CD4-positive, alpha-beta T cell treated with Interleukin-21 for 1 hour (primary cell): ENCODE data around the gene KCNIP4.

ENCODE experiments used
- DNase-seq: peaks from one replicate; pipeline ENCODE4 v3.0.0-alpha.2; 2020

Gene KCNIP4

DNA sequence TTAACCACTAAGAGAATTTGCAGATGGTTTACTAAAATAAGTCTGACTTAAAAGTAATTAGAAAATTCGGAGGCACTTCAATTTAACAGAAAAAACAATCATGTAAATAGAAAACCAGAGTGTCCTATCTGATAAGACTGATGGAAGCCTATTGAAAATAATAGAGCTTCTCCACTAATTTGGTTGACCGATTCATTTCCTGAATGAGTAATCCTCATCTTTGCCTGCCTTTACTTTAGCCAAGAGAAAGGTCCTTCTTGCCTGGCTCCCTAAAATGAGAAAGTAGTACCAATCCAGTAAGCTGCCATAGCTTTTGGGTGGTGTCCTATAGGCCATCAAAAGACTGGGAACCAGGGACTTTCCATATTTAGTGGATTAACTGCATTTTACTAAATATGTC is 48.4 kb downstream of the KCNIP4 start:
- no peak for DNase-seq

- DNase-seq = no peak
Observed at GRCh38 chr4:21898101-21898500, 50.5 kb downstream of the KCNIP4 start.

GRCh38 chr4:21896767-21897166 is 51.8 kb downstream of the KCNIP4 start:
- DNase-seq = no peak

DNA sequence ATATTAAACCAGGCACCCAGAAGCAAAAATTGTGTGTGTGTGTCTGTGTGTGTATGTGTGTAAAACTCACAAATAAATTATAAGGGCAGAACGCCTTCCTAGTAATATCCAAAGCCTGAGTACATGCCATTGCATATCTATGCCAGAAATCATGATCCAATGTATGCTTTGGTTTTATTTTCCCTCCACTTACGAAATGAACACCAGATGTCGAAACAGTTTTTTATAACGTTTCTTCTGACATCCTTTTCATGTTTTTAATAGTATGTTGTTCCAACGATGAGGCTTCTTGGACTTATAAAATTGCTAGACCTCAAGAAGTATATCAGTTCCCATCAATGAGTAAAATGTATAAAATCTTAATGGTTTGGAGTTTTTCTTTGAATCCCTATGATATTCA is 55.4 kb downstream of the KCNIP4 start:
- no peak for DNase-seq

DNA sequence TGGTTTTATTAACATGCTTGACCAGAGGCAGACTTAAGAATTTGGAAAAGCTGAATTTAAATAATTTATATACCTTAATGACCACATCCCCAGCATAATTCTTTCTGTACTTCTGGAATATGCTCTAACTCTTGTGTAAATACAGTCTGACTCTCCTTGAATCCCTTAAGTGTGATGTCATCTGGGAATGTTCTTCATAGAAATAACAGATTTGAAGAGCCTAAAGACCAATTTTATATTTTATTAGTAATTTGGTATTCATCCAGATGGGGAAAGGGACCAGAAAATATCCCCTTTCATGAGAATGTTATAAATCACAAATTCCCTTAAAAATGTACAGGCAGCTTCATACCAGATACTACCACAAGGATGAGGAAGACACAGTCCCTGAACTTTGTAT is 58.3 kb downstream of the KCNIP4 start:
- DNase-seq = no peak

- DNase-seq = no peak
Observed at GRCh38 chr4:21888195-21888976, 60.2 kb downstream of the KCNIP4 start.

GRCh38 chr4:21887481-21887880 is 61.1 kb downstream of the KCNIP4 start:
- no peak for DNase-seq

DNA sequence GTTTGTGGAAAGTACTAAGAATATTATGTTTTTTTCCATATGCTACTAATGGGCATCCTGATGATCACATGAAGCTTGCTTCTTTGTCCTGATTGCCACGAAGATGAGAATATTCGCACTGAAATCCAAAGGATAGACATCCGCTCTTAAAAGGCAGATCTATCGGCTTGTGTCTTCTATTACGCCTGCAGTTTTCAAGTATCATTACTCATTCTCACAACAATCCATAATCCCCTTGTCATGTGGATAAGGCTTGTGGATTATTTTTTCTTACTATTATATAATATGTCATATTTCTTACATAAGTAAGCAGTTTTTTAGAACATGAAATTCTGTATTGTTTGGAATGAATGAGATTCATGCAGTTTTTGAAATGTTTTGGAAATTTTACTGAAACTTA is 62.8 kb downstream of the KCNIP4 start:
- no peak for DNase-seq

- no peak for DNase-seq
Observed at GRCh38 chr4:21885241-21885640, 63.3 kb downstream of the KCNIP4 start.

- no peak for DNase-seq
Observed at GRCh38 chr4:21884615-21885014, 64.0 kb downstream of the KCNIP4 start.

DNA sequence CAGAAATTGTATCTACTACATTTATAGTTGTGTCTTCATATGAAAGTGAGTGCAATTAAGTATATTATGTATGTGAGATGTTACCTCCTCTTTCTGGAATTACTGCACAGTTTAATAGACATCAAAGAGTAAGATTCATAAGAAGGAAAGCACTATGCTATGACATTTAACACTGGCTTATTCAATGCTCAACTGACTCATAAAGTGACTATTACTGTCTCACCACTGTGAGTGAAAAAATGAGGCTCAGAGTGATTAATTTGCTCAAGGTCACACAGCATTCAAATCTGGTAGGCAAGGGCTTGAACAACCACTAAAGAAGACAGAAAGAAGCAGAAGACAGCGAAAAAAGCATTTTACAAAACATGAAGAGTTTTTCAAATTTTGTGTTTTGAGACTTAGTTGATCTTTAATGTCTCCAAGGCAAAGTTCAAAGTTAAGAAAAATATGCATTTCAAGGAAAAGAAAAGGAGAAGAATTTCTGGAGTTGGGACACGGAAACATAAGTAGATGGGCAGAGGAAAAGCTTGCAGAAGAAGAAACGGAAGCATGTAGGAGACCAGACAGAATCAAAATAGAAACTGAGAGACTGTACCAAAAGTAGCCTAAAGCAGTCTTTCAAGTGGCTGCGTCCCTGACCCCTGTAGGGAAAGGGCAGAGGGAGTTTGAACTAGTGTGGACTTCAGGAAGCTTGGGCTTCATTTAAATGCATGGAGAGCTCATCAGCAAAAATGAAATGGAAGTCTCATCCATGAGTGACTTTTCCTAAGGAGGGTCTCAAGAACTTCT is 66.3 kb downstream of the KCNIP4 start:
- DNase-seq = no peak

GRCh38 chr4:21879187-21879586 is 69.4 kb downstream of the KCNIP4 start:
- DNase-seq = no peak

- no peak for DNase-seq
Observed at GRCh38 chr4:21876711-21877110, 71.9 kb downstream of the KCNIP4 start.

GRCh38 chr4:21873145-21873544 is 75.4 kb downstream of the KCNIP4 start:
- no peak for DNase-seq

DNA sequence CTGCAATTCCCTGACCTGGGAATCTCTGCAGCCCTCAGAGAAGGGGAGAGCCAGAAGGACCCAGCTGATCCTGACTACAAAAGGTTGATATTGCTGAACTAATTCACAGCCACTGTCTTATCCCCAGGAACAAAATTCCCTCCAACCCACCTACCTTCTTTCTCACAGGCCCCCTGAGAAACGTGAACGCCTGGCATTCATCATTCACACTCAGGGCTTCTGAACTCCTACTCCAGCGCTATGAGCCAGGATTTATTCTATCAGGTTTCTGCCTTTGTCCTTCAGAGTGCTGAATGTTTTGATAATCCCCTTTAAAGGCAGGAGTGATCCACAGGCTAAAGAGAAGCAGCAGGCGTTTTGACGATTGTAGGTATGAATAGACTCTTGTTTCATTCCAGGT is 76.5 kb downstream of the KCNIP4 start:
- no peak for DNase-seq

DNA sequence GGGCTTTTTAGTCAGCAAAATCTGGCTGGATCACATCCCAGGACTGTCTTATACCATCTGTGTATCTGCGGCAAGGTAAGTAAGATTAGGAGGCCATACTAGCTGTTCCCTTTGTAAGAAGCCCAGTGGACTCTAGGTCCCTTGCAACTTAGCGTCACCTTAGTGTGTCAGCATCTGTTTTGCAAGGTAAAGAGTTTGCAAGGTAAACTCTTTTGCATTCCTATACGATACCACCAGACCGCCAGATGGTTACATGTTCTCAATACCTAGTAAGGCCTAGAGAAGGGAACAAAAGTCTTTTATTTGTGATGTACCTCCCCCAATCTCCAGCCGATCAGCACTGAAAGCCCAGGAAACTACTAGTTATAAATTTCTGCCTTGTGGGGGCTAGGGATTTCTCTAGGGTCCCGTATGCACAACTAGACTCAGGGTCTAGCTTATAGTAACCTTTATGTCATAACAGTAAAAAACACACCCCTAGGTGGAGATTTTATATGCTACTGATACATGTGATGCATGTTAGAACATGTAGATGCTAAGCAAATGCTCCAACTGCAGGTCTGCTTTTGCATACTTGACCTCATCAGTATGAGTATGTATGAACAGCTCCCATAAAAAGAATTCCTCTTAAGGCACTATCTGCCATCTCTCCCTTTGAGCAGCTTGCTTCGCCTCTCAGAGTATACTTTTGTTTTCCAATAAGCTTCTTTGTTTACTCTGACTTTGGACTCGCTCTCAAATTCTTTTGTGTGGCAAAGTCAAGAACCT is 78.4 kb downstream of the KCNIP4 start:
- no peak for DNase-seq

GRCh38 chr4:21864686-21865085 is 83.9 kb downstream of the KCNIP4 start:
- no peak for DNase-seq

- no peak for DNase-seq
Observed at GRCh38 chr4:21862917-21863316, 85.7 kb downstream of the KCNIP4 start.

DNA sequence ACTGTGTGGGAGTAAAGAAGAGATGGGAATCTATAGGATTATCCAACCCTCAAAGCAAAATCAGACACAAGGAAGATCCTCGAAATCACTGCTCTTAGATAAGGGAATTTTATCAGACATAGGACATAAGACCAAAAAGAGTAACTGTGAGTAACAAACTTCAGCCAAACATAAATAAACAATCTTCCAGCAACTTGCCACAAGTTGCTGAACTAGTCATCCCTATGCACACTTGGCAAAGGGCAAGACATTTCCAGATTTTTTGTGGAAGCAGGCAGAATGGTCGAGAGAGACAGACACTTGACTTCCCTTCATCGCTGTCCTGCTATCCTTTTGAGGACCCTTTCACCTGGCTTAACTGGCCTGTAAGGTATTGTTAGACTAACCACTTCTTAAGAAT is 89.6 kb downstream of the KCNIP4 start:
- DNase-seq = no peak

- DNase-seq = no peak
Observed at GRCh38 chr4:21856754-21857153, 91.8 kb downstream of the KCNIP4 start.

DNA sequence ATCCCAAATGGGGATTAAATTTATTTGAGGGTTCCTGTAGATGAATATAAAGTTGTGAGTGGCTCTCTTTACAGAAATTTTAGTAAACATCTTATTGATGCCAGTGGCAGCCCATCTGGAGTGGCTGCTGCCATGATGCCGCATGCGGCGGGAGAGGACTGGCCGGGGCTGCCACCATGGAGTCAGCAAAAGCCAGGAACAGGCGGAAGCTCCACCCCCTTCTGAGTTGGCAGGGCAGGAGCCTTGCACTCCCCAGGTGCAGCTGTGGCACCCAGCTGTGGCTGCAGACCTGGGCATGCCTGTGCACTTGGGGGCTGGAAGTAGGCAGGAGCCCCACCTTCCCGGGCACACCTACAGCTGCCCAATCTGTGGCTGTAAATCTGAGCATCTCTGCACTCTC is 92.3 kb downstream of the KCNIP4 start:
- no peak for DNase-seq

- no peak for DNase-seq
Observed at GRCh38 chr4:21849077-21849476, 99.5 kb downstream of the KCNIP4 start.

GRCh38 chr4:21848021-21848420 is 100.6 kb downstream of the KCNIP4 start:
- no peak for DNase-seq

DNA sequence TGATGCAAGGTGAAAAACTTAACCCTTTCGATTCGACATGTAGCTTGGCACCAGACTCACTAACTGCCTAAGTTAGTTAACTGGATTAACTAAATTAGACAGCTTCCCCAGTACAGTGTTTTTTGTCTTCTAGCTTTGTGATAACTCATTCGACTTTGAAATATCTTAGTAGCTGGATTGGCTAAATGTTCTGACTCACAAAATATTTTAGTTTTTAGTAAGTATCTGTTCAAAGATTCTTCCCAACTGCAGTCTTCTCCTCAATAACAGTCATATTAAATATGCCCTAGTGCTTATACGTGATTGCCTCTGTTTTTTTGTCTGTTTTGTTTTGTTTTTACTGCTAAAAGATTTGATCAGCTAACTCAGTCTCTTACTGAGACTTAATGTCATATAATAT is 102.9 kb downstream of the KCNIP4 start:
- no peak for DNase-seq
